PC-3 (cell line): ENCODE measurements around the gene SYT9. TPM values are rescaled to one million over a fixed set of nuclear protein-coding genes. Genes with fewer than 3 reads are reported as not detected.

Experiments
- ATAC-seq: fragments of 200-7000 bp; cut with Tn5 transposase; 2 replicates; pipeline ENCODE4 v1.9.1; 2020; ENCODE audit warnings: mild to moderate bottlenecking, moderate library complexity
- BruUV-seq: library from RNA; stranded (reverse); fragments of 400-500 nt; replicated peaks from 2 replicates; lab custom pipeline; 2021; lab: Mats Ljungman, UMichigan
- CTCF ChIA-PET: fragments of 300-600 bp; sonication (Branson Sonifier 250); formaldehyde crosslinking; loops from one replicate; lab custom pipeline; 2022; ENCODE audit warnings: antibody characterized with exemption; lab: Charles Lee
- POLR2A ChIA-PET: fragments of 300-600 bp; sonication (Branson Sonifier 250); formaldehyde crosslinking; loops from one replicate; lab custom pipeline; 2022; ENCODE audit warnings: antibody characterized with exemption; ENCODE audit not compliant: unreplicated experiment; lab: Charles Lee
- DNase-seq: peaks from one replicate; pipeline ENCODE4 v3.0.0-alpha.2; 2015
- H2AFZ ChIP-seq: fragments of 300-600 bp; sonication (generic); 2 replicates; pipeline ENCODE4 v1.6.0; 2016; ENCODE audit warnings: antibody characterized with exemption, low read length
- H3F3A ChIP-seq: fragments of 300-600 bp; sonication (generic); one replicate; pipeline ENCODE4 v1.6.0; 2017; ENCODE audit warnings: antibody characterized with exemption, low read length, control low read depth, mild to moderate bottlenecking; ENCODE audit not compliant: unreplicated experiment
- H3K27ac ChIP-seq: fragments of 300-600 bp; sonication (generic); 2 replicates; pipeline ENCODE4 v1.5.1; 2016; ENCODE audit warnings: mild to moderate bottlenecking, low read length
- H3K27me3 ChIP-seq: fragments of 300-600 bp; sonication (generic); 2 replicates; pipeline ENCODE4 v1.6.1; 2016; ENCODE audit warnings: low read length, mixed read lengths
- H3K36me3 ChIP-seq: fragments of 300-600 bp; sonication (generic); 2 replicates; pipeline ENCODE4 v1.6.1; 2016; ENCODE audit warnings: low read depth, mixed run types, low read length, mixed read lengths
- H3K4me1 ChIP-seq: fragments of 300-600 bp; sonication (generic); 2 replicates; pipeline ENCODE4 v1.5.1; 2016; ENCODE audit warnings: low read length; ENCODE audit not compliant: insufficient read depth
- H3K4me2 ChIP-seq: fragments of 300-600 bp; sonication (generic); 2 replicates; pipeline ENCODE4 v1.6.0; 2016; ENCODE audit warnings: low read length
- H3K4me3 ChIP-seq: fragments of 300-600 bp; sonication (generic); 2 replicates; pipeline ENCODE4 v1.5.1; 2016; ENCODE audit warnings: mild to moderate bottlenecking, low read length, mixed read lengths
- H3K79me2 ChIP-seq: fragments of 300-600 bp; sonication (generic); 2 replicates; pipeline ENCODE4 v1.6.1; 2017; ENCODE audit warnings: low read length, mixed read lengths
- H3K9ac ChIP-seq: fragments of 300-600 bp; sonication (generic); 2 replicates; pipeline ENCODE4 v1.6.0; 2016; ENCODE audit warnings: mild to moderate bottlenecking, low read length
- H3K9me2 ChIP-seq: fragments of 300-600 bp; sonication (generic); replicated peaks from 2 replicates; pipeline ENCODE4 v1.6.1; 2016; ENCODE audit warnings: mixed run types, low read length, mixed read lengths
- H3K9me3 ChIP-seq: fragments of 300-600 bp; sonication (generic); 2 replicates; pipeline ENCODE4 v1.6.1; 2016; ENCODE audit warnings: low read length, mixed read lengths
- H4K20me1 ChIP-seq: fragments of 300-600 bp; sonication (generic); 2 replicates; pipeline ENCODE4 v1.6.1; 2016; ENCODE audit warnings: low read length, mixed read lengths
- CTCF ChIP-seq: fragments of 300-600 bp; sonication (generic); conservative IDR thresholded peaks from 2 replicates; pipeline ENCODE4 v1.5.1; 2017; ENCODE audit warnings: antibody characterized with exemption, low read depth, mild to moderate bottlenecking, low read length
- EZH2 ChIP-seq: fragments of 300-600 bp; sonication (generic); IDR thresholded peaks from one replicate; pipeline ENCODE4 v1.6.1; 2017; ENCODE audit warnings: antibody characterized with exemption, mild to moderate bottlenecking, low read length; ENCODE audit not compliant: unreplicated experiment
- EZH2phosphoT487 ChIP-seq: fragments of 300-600 bp; sonication (generic); IDR thresholded peaks from 2 replicates; pipeline ENCODE4 v1.6.1; 2018; ENCODE audit warnings: mild to moderate bottlenecking, antibody characterized with exemption, low read length, borderline replicate concordance
- intact Hi-C: fragments of 100-400 bp; cut with micrococcal nuclease; formaldehyde crosslinking; loops from 2 replicates; pipeline ENCODE4 v1.9.0; 2023
- total RNA-seq: library from RNA; depleted of rRNA; stranded (reverse); fragments of >200 nt; gene quantifications from 2 replicates; pipeline ENCODE4 v1.2.3, GENCODE V29; 2014

SYT9 gene
- total RNA-seq, 1 experiment from 2014 or later = 6.3 TPM

GRCh38 chr11:7485186-7486097, 233.7 kb downstream of the SYT9 start, which contains the start of gene OLFML1:
OLFML1 (plus strand) TSS chr11:7485506; CDS start chr11:7485876, 370 bp downstream.
- DNase-seq (no peak), ATAC-seq (no peak)
- no peak within 1 kb of the TSS for H3K9ac ChIP-seq
- peaks cover 3% of the 10 kb centered on the region; the same call in 1 of the 2 replicates for H3K4me1 ChIP-seq
- no peaks in the 10 kb centered on the region for H3K79me2 ChIP-seq
- H3F3A ChIP-seq = no peaks in the 10 kb centered on the region
- no peak within 1 kb of the TSS for H3K4me2 ChIP-seq
- peaks cover 45% of the 10 kb centered on the region for H3K27me3 ChIP-seq
- TF ChIP-seq CTCF (no peak), EZH2phosphoT487 (no peak), EZH2 (no peak)
- H3K27ac ChIP-seq = no peak within 1 kb of the TSS
- no peaks in the 10 kb centered on the region for H3K36me3 ChIP-seq
- no peaks in the 10 kb centered on the region for H3K9me2 ChIP-seq
- H4K20me1 ChIP-seq = no peaks in the 10 kb centered on the region
- H2AFZ ChIP-seq = no peak within 1 kb of the TSS
- no peak within 1 kb of the TSS for H3K4me3 ChIP-seq
- CTCF ChIA-PET = no interaction called here
- intact Hi-C loops = no loop called here
- H3K9me3 ChIP-seq = no peaks in the 10 kb centered on the region
- POLR2A ChIA-PET = interaction anchor here (0.6 kb wide), 1 partner anchor 239 kb away, joined by 4 read pairs; no protein-coding TSS in a partner anchor
- no TSS peak for BruUV-seq

DNA sequence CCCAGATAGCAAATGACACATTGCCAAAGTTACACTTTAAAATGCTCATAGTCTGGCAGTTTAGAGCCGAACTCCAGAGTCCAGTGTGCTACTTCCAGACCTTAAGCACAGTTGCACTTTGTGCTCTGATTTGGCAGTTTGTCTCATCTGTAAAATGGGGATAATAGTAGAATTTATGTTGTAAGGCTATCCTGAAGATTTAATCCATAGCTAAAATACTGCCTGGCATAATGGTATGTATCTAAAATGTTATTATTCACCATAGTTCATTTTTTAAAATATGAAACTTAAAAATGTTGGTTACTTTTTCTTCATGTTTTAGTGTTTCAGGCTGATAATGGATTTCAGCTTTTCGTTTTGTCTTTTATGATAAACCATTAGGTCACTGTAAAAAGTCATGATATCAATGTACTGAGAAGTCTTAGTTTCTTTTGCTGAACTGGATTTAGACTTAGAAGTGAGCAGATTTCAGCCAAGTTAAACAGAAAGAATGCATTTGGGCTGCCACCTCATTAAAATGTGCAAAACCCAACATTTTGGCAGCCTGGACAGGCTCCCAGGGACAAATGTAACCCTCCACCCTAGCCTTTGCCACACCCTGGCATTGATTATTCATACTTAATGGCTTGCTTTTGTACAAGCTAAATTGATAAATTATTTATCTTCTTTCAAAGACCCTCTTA, 234.5 kb downstream of the SYT9 start:
- BruUV-seq = no TSS peak

More for the DNA sequence above, 234.5 kb downstream of the SYT9 start:
- no peak overlapping the region for H3K9ac ChIP-seq
- no peak for TF ChIP-seq EZH2phosphoT487
- no peak for TF ChIP-seq CTCF
- no peak for TF ChIP-seq EZH2
- H3K79me2 ChIP-seq = no peaks in the 10 kb centered on the region
- ChIA-PET POLR2A (interaction anchor here (0.6 kb wide), 1 partner anchor 240 kb away, joined by 4 read pairs; no protein-coding TSS in a partner anchor), CTCF (no interaction called here)
- DNase-seq = no peak
- H3K9me3 ChIP-seq = no peaks in the 10 kb centered on the region
- H2AFZ ChIP-seq = no peak overlapping the region
- no peaks in the 10 kb centered on the region for H3K9me2 ChIP-seq
- H3K4me2 ChIP-seq = no peak overlapping the region
- no peaks in the 10 kb centered on the region for H3F3A ChIP-seq
- no peaks in the 10 kb centered on the region for H3K36me3 ChIP-seq
- no peaks in the 10 kb centered on the region for H4K20me1 ChIP-seq
- ATAC-seq = no peak
- intact Hi-C loops = no loop called here
- H3K4me1 ChIP-seq = peaks cover 4% of the 10 kb centered on the region; the same call in 1 of the 2 replicates
- H3K4me3 ChIP-seq = no peak overlapping the region
- peaks cover 39% of the 10 kb centered on the region for H3K27me3 ChIP-seq
- no peak overlapping the region for H3K27ac ChIP-seq
